Nephron (organoid): ENCODE results near the gene MEGF8.

ENCODE experiments used
- H3K27ac Mint-ChIP-seq, 3 experiments: 2 replicates each; pipeline ENCODE4 v1.8.0; 2020; ENCODE audit warnings: mixed read lengths in 3 of 3, mild to moderate bottlenecking in 2 of 3, moderate library complexity in 1 of 3
- H3K27me3 Mint-ChIP-seq: 2 replicates; pipeline ENCODE4 v1.8.0; 2021; ENCODE audit warnings: low read depth, mild to moderate bottlenecking, moderate library complexity, mixed read lengths
- H3K36me3 Mint-ChIP-seq: 2 replicates; pipeline ENCODE4 v1.8.0; 2020; ENCODE audit warnings: low read depth, mixed read lengths
- H3K4me1 Mint-ChIP-seq: 2 replicates; pipeline ENCODE4 v1.8.0; 2020; ENCODE audit warnings: mixed read lengths
- H3K4me3 Mint-ChIP-seq, 3 experiments: 2 replicates each; pipeline ENCODE4 v1.8.0; 2020; ENCODE audit warnings: mild to moderate bottlenecking in 3 of 3, mixed read lengths in 3 of 3, moderate library complexity in 2 of 3
- H3K9me3 Mint-ChIP-seq: 2 replicates; pipeline ENCODE4 v1.8.0; 2020; ENCODE audit warnings: mixed read lengths
- CTCF ChIP-seq, 3 experiments: fragments of 200-600 bp; sonication (generic); IDR thresholded peaks; one replicate each; pipeline ENCODE4 v1.5.0; 2021; ENCODE audit warnings: antibody characterized with exemption in 3 of 3; ENCODE audit not compliant: unreplicated experiment in 3 of 3

MEGF8 gene

GRCh38 chr19:42288881-42289555, 36.4 kb upstream of the MEGF8 start:
- Mint-ChIP-seq H3K9me3 (no peaks in the 10 kb centered on the region), H3K4me1 (peaks cover 30% of the 10 kb centered on the region), H3K27ac (no peak overlapping the region), H3K27me3 (peaks cover 4% of the 10 kb centered on the region), H3K4me3 (no peak overlapping the region), H3K36me3 (peaks cover 18% of the 10 kb centered on the region)
- no peak for TF ChIP-seq CTCF (IDR thresholded peaks at IDR 0.05; ENCODE audit: unreplicated experiment in 3 of 3)

- TF ChIP-seq CTCF (IDR thresholded peaks at IDR 0.05; ENCODE audit: unreplicated experiment in 3 of 3), result no peak
- H3K4me3 Mint-ChIP-seq, result no peak overlapping the region
- no peaks in the 10 kb centered on the region for H3K9me3 Mint-ChIP-seq
- H3K27me3 Mint-ChIP-seq, result peaks cover 4% of the 10 kb centered on the region
- no peak overlapping the region for H3K27ac Mint-ChIP-seq
- peaks cover 22% of the 10 kb centered on the region for H3K36me3 Mint-ChIP-seq
- peaks cover 29% of the 10 kb centered on the region for H3K4me1 Mint-ChIP-seq
Measured at GRCh38 chr19:42289556-42290041, 35.8 kb upstream of the MEGF8 start.

GRCh38 chr19:42290136-42290522, 35.3 kb upstream of the MEGF8 start:
- Mint-ChIP-seq H3K4me1 (peaks cover 24% of the 10 kb centered on the region), H3K9me3 (no peaks in the 10 kb centered on the region), H3K27ac (no peak overlapping the region), H3K4me3 (no peak overlapping the region), H3K27me3 (no peaks in the 10 kb centered on the region), H3K36me3 (peaks cover 22% of the 10 kb centered on the region)
- TF ChIP-seq CTCF (IDR thresholded peaks at IDR 0.05; ENCODE audit: unreplicated experiment in 3 of 3), result no peak

- Mint-ChIP-seq H3K4me3 (peak overlapping the region in 2 of 3 experiments; percentile 53 to 57), H3K27me3 (no peaks in the 10 kb centered on the region)
- peak; percentile 38 to 45 (median 41) for TF ChIP-seq CTCF (IDR thresholded peaks at IDR 0.05; ENCODE audit: unreplicated experiment in 3 of 3)
Measured at GRCh38 chr19:42290523-42291434, 34.7 kb upstream of the MEGF8 start.

GRCh38 chr19:42291435-42291810, 34.0 kb upstream of the MEGF8 start:
- Mint-ChIP-seq H3K27me3 (no peaks in the 10 kb centered on the region), H3K4me1 (peaks cover 14% of the 10 kb centered on the region), H3K27ac (peak overlapping the region; percentile 30 to 80 (median 37)), H3K9me3 (no peaks in the 10 kb centered on the region), H3K4me3 (peak overlapping the region in 2 of 3 experiments; percentile 53 to 57), H3K36me3 (peaks cover 26% of the 10 kb centered on the region)
- no peak for TF ChIP-seq CTCF (IDR thresholded peaks at IDR 0.05; ENCODE audit: unreplicated experiment in 3 of 3)

More at GRCh38 chr19:42290523-42291434, 34.7 kb upstream of the MEGF8 start:
- Mint-ChIP-seq H3K4me1 (peaks cover 20% of the 10 kb centered on the region), H3K36me3 (peaks cover 25% of the 10 kb centered on the region), H3K27ac (peak overlapping the region; percentile 30 to 80 (median 37)), H3K9me3 (no peaks in the 10 kb centered on the region)
